AG20443 (cell line): Measurements from ENCODE around the gene EIF2A.
"Not testable (repeated sequence)": the region's sequence is repeated elsewhere in the genome, so short reads cannot be mapped to it uniquely, and the experiment has no call there.

Experiments used
- DNase-seq: peaks from one replicate; pipeline ENCODE4 v3.0.0; 2012; ENCODE audit warnings: low spot score, mixed read lengths

The EIF2A gene

DNA sequence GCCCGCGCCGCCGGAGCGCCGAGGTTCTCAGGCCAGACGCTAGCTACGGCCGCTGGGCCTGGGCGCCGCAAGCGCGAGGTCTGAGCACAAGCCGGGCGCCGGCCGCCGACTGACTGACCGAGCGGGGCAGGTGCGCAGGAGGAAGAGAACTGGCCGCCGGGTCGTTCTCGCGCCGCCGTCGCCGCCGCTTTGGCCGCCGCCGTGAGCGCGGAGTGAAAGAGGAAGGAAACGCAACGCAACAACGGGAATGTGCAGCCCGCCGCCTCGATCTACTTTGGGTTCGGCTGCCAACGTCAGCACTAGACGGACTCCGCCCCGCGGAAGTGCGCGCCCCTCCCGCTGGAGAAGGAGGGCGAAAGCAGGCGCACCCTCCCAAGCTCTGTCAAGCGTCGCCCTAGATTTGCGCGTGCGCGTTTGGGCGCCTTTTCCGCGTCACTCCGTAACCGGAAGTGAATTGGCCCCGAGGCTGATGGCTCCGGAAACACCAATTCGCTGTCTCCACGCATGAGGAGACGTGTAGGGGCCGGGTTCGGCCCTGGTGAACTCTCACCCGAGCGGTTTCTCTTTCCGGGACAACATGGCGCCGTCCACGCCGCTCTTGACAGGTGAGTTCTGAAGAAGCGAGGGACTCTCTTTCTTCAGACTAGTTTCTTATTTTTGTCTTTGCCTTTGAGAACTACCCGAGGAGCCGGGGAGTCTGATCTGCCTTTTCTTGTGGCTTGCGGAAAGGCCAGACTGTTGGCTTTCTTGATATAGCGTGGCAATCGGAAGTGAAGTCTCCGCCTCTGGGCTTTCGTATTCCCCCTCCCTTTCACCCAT, at the start of gene EIF2A, which contains the start of gene SERP1:
TSS of gene EIF2A (plus strand) at position 562 of the 819 bp plus-strand sequence. CDS start at position 578, 16 bp downstream.
TSS of gene SERP1 (minus strand) at position 271 of the 819 bp plus-strand sequence. CDS start 361 bp downstream, outside the sequence.
- peak; percentile 98 for DNase-seq

DNA sequence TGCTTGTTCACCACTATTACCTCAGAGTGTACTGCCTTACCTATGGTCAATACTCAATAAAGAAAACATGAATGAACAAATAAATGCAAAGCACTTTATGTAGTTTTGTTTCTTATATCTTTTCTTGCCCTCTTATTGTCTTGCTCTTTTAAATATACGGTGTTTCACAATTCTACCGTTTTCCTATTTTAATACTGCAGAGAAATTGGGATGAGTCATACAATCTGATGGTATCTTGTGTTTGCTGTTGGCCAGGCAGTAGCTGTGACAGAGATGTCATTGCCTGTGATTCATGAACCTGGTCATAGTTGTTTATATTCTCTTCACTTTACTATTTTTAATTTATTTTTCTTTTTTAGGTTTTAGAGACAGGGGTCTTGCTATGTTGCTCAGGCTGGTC, 48.6 kb upstream of the EIF2A start:
- DNase-seq: peak; percentile 71

DNA sequence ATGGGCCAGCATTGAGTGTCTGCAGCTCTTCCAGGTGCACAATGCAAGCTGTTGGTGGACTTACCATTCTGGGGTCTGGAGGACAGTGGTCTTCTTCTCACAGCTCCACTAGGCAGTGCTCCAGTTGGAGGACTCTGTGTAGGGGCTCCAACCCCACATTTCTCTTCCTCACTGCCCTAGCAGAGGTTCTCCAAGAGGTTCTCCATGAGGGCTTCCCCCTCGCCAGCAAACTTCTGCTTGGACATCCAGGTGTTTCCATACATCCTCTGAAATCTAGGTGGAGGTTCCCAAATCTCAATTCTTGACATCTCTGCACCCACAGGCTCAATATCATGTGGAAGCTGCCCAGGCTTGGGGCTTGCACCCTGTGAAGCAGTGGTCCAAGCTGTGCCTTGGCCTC, 45.6 kb upstream of the EIF2A start:
- not testable (repeated sequence) for DNase-seq

DNA sequence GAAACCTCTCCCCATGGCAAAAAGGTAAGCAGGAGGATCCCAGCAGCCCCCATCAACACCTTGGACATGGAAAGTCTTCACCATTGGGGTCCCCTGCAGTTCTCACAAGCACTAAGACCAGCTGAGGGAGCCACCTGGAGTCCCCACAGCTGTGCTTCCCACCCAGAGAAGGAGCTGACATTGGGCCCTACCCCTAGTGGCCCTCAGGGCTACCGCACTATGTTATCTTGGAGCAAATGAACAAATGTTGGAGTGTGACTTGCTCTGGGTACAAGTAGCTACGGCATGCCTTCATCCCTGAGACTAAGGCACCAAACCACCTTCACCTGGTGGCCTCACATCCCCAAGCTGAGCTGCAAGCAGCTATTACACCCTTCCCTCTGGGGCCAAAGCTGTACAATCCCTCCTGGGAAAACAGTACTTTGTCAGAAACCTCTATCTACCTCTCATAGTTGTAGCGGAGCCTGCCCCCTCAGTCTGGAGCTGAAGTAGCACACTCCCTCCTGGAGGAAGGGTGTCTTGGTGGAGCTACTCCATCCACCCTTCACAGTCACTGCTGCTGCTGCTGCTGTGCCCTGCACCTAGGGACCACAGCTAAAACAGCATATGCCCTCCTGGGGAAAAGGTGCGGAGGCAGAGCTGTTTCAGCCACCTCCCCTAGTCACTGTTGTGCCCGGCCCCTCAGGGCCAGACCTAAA, 43.0 kb upstream of the EIF2A start:
- no peak for DNase-seq

DNA sequence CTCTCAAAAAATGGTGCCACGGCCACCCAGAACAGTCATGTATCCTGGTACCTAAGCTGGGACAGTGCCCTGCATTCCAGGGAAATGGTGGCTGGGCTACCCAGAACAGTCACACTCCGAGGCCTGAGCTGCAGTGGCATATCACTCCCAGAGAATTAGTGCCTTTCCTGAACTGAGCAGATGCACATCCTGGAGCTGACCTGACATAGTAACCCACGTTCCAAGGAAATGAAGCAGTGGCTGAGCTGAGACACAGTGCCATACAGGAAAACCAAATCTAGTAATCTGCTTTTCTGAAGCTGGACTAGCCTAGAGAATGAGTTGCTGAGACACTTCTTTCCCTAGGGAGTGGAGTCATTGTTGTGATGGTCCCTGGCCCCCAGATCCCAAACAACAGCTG, 42.1 kb upstream of the EIF2A start:
- no peak for DNase-seq

DNA sequence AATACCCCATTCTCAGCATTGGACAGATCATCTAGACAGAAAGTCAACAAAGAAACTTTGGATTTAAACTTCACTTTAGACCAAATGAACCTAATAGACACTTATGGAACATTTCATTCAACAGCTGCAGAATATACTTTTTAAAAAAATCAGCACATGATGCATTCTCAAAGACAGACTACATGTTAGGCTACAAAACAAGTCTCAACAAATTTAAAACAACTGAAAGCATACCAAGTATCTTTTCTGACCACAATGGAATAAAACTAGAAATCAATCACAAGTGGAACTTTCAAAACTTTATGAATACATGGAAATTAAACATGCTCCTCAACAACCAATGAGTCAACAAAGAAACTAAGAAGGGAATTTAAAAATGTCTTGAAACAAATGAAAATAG, 38.2 kb upstream of the EIF2A start:
- DNase-seq: no peak

DNA sequence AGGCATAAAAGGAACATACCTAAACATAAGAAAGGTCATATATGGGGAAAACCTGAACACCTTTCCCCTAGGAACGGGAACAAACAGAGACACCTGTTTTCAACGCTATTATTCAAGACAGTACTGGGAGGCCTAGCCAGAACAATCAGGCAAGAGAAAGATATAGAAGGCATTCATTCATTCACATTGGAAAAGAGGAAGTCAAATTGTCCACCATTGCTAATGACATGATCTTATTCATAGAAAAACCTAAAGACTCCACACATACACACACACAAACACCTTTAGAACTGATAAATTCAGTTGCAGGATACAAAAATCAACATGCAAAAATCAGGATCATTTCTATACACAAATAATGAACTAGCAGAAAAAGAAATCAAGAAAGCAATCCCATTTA, 36.8 kb upstream of the EIF2A start:
- no peak for DNase-seq

DNA sequence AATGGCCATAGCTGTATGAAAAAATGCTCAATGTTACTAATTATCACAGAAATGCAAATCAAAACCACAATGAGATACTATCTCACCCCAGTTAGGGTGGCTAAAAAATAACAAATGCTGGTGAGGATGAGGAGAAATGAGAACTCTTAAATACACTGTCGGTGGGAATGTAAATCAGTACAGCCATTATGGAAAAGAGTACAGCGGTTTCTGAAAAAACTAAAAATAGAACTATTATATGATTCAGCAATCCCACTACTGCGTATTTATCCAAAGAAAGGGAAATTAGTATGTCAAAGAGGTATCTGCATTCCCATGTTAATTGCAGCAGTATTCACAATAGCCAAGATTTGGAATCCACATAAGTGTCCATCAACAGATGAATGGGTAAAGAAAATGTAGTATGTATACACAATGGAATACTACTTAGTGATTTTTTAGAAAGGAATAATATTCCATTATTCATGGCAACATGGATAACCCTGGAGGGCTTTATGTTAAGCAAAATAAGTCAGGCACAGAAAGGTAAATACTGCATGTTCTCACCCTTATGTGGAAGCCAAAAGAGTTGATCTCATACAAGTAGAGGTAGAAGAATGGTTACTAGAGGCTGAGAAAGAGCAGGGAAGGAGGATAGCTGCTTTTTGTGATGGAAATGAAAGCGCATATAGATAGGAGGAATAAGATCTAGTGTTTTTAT, 35.3 kb upstream of the EIF2A start:
- no peak for DNase-seq

DNA sequence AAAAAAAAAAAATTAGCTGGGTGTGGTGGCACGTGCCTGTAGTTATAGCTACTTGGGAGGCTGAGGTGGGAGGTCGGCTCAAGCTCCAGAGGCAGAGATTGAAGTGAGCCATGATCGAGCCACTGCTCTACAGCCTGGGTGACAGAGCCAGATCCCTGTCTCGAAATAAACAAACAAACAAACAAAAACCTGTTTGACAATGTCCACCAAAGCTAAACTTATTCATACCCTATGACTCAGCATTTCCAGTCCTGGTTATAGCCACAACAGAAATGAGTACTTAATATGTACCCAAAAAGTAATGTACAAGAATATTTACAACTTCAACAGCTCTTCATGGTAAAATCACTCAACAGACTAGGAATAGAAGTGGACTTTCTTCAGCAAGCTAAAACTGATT, 31.4 kb upstream of the EIF2A start:
- DNase-seq: no peak

DNA sequence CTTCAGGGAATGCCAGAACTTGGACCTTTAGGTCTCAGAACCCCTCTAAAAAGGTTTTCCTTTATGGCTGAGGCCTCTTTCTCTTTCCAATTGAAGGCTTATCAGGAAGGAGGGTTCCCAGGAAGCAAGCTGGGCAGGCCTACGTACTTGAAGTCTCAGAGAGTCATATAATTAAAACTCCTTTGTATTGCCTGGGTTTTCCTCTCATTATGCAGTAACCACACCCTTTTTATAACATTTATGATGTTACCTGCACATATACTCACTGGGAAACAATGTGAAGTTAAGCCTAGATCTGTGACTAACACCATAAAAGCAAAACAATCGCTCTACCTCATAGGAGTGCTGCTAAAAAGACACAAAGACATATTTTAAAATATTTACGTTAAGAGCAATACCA, 27.6 kb upstream of the EIF2A start:
- DNase-seq: no peak

DNA sequence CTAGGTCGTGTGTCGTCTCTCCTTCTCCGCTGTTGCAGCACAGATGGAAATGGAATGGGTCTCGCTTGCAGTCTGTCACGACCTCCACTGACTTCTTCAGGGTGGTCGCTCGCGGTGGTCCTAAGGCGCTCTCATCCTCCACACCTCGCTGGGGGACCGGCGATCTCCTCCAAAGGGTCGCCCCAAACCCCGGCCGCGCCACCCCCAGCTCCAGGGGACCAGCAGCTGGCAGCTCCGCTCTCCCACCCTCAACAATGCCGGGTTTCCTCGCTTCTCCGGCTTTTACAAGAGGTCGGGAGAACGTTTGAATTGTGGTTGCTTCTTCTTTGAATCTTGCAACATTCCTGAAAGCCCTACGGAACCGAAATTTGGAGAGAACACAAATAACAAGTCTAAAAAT, 26.2 kb upstream of the EIF2A start:
- DNase-seq: no peak

DNA sequence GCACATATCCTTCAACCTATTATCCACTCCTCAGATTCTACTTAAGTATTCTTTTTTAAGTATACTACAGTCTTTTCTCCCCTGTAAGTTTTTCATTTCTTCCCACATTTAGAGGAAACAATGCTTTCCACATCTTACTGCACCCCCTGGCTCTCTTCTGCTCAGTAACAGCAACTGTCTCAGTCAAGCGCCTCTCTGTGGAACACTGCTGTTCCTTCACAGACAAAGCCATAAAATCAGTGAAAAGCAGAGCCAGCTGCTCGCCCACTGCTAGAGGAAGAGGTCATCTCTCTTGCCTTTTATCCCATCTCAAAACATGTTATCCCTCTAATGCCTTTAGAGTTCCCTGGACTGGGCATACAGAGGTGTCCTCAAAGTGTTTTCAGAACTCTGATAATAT, 25.1 kb upstream of the EIF2A start:
- DNase-seq: peak; percentile 11

DNA sequence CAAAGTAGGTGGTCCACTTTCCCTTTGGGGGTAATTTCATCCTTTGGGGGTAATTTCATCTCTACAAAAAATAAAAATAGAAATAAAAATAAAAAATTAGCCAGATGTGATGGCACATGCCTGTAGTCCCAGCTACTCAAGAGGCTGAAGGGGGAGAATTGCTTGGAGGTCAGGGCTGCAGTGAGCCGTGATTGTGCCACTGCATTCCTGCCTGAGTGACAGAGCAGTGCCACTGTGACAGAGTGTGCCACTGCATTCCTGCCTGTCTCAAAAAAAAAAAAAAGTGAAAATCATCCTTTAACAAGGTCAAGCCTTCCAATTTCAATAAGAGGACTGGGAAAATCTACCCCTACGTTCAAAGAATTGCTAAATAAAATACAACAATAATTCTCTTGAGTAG, 23.0 kb upstream of the EIF2A start:
- no peak for DNase-seq

DNA sequence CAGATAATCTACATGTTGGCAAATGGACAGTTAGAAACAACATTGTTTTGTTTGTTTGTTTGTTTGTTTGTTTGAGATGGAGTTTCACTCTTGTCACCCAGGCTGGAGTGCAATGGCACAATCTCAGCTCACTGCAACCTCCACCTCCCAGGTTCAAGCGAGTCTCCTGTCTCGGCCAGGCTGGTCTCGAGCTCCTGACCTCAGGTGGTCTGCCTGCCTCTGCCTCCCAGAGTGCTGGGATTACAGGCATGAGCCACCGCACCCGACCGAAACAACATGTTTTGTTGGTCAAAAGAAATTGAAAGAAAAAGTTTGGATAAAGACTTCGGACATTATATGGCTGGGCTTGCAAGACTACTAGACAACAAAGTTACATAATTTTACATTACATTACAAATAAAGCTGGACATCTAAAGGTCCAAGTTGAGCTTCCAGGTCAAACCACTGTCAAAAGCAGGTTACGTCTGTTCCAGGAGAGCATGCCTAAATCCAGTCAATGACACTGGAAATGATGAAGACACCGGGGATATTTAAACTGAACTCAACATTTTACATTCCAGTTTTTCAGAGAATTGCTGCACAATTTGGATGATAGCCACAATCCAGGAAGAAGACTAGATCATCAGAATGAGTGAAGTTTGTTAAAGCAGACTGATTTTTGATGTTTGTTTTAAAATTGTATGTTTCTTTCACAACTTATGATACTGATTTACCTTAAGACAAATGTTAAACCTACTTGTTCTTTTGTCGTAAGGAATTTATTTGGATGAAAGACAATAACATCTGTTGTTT, 18.9 kb upstream of the EIF2A start:
- DNase-seq: no peak

DNA sequence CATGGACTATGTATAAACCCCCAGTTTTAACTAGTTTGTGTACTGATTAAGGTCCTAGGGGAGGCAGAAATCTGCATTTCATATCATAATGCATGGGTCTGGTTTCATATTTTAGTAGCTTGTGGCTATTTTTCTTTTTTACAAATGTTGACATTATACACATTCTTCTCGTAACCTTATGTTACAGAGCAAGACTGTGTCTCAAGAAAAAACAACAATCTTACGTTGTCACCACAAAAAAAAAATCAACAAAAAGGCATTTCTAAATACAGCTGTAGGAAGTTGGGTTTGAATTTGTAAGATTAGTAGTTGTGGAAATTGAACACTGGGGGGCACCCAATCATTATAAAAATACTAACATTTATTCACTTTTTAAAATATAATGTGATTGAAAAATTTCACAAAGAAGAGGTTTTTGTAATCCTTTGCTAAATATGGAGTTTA, 18.2 kb upstream of the EIF2A start:
- DNase-seq: peak; percentile 27

DNA sequence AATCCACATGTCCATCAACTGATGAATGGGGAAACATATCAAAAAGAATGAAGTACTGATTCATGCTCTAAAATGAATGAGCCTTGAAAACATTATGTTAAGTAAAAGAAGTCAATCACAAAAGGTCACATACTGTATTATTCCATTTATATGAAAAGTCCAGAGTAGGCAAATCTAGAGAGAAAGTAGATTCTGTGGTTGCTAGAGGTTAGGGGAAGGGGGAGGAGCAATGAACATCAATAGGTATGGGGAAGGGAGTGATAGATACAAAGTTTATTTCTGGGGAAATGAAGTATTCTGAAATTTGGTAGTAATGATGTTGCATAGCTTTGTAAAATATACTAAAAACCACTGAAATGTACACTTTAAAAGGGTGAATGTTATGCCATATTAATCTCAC, 14.8 kb upstream of the EIF2A start:
- DNase-seq: no peak

DNA sequence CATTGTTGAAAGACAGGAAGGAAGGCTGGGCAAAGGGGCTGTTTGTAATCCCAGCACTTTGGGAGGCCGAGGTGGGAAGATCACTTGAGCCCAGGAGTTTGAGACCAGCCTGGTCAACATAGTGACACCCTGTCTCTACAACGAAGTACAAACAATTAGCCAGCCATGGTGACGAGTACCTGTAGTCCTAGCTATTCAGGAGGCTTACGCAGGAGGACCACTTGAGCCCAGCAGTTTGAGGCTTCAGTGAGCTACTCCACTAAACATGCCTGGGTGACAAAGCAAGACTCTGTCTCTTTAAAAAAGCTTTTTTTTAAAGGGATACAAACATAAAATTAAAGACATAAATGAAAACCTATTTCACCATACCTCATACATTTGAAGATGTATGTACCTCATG, 11.4 kb upstream of the EIF2A start:
- DNase-seq: no peak

DNA sequence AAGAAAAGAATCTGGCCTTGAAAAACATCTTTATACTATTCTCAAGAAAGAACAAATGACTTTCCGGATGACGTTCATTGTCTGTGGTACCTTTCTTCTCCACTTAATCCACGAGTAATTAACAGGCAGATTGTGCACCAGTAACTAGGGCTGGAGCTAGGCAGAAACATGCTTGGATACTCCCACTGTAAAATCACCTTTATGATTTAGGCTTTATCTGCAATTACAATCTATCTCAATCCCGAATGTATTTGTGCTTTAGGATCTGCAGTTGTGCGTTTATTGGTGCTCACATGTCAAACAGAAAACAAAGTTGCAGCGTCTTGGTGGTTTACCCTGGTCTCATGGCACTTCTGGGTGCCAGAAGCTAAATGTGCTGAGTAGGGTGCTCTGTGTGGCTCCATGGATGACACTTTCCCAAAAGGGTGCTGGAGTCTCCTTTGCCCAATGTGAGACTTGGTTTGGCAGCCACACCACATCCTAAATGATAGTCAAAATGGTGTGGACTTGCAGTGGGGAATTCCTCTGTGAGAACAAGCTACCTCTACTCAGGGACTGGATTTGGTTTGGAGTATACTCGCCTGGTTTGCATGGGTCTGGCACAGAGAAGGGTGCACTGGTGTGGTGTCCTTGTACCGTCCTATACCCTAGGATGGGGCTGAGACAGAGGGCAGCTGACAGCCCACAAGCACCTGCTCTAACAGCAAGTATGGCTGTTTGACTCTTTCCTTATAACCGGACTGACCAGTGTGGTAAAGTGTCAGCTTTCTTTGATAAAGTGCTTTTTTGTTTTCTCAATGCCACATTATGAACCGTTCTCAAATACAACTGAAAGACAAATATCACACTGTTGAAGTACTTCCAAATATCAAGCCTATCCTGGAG, 8.0 kb upstream of the EIF2A start:
- DNase-seq: no peak

DNA sequence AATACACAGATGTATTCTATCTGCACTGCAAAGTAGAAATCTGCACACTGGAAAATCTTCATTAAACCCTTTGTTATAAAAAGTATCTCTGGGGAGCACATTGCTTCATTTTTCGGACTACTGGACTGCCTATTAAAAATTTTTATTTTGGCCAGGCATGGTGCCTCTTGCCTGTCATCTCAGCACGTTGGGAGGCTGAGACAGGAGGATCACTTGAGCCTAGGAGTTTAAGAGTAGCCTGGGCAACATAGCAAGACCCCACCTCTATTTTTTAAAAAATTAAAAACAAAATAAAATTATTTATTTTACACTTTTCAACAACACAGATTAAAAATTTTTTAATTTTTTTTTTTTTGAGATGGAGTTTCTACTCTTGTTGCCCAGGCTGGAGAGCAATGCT, 6.3 kb upstream of the EIF2A start:
- no peak for DNase-seq

DNA sequence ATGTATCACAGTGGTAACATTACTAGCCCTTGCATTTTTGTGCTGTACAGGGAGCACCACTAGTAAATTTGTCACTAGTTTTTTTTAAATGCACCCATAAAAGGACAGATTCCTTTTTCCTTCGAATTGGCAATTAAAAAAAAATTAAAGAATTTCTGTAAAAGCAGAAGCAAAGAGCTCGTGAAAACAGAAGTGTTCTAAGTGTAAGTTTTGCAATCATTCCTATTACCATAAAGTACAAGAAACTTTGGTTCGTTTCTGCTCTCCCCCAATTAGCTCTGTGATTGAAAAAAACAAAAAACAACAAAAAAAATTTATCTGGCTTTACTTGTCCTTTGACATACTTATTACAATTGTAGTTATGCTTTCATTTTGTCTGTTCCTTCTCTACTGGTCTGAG, 5.6 kb upstream of the EIF2A start:
- DNase-seq: no peak

DNA sequence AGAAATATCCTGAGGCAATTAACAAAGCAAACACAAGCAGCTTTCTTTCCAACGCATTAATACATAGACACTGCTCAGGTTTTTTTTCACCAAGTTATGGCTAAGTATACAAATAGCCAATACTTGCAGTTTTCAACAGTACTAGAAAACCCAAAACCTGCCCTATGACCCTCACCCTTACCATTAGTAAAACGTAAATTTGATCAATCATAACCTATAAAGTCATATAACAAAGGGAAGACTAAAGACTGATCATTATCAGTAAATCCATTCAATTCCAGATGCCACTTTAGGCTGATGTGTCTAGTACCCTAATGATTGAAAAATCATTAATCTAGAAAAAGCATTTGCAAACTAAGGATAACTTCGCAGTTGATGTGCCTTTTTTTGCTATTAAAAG, 3.5 kb upstream of the EIF2A start:
- no peak for DNase-seq
